Measurements from ENCODE around the gene GRAPL.
"Not testable (repeated sequence)": the region's sequence is repeated elsewhere in the genome, so short reads cannot be mapped to it uniquely, and the experiment has no call there.

Gene GRAPL

GRCh38 chr17:19162384-19163216 lies 35.2 kb downstream of the GRAPL start:
- not testable (repeated sequence) for H2AFZ ChIP-seq (ENCODE audit: low read depth, low read length); DNase-seq; H3K4me3 ChIP-seq (ENCODE audit: insufficient read depth in 1 of 2, low read depth in 1 of 2, low read length in 2 of 2); H2BK5ac ChIP-seq (ENCODE audit: low read depth, low read length, poor library complexity, severe bottlenecking); H3K23ac ChIP-seq (ENCODE audit: low read length in 2 of 2); H2BK120ac ChIP-seq (ENCODE audit: low read depth, low read length); H3K4ac ChIP-seq (ENCODE audit: low read depth in 1 of 2, low read length in 2 of 2); H3K18ac ChIP-seq (ENCODE audit: low read depth in 1 of 2, low read length in 2 of 2); H3K14ac ChIP-seq (ENCODE audit: low read length in 2 of 2); H3K4me1 ChIP-seq (ENCODE audit: control insufficient read depth, insufficient read depth, low read depth, low read length); H3K36me3 ChIP-seq (ENCODE audit: control insufficient read depth in 1 of 2, insufficient read depth in 2 of 2, low read depth in 1 of 2, low read length in 2 of 2); H3K4me2 ChIP-seq (ENCODE audit: low read length, poor library complexity, severe bottlenecking); H2BK12ac ChIP-seq (ENCODE audit: low read length in 2 of 2); H2AK5ac ChIP-seq (ENCODE audit: low read length, severe bottlenecking); H4K8ac ChIP-seq (ENCODE audit: low read length); H3K27me3 ChIP-seq (ENCODE audit: control insufficient read depth in 1 of 2, insufficient read depth in 1 of 2, low read length in 2 of 2); H4K91ac ChIP-seq (ENCODE audit: low read length); H2BK15ac ChIP-seq (ENCODE audit: low read depth, poor library complexity, severe bottlenecking); H3K27ac ChIP-seq (ENCODE audit: low read length, poor library complexity, severe bottlenecking); H3K9ac ChIP-seq (ENCODE audit: low read length); H3K79me1 ChIP-seq (replicated peaks; ENCODE audit: low read length, poor library complexity, severe bottlenecking); H3K9me3 ChIP-seq (ENCODE audit: control insufficient read depth, low read length)
- WGBS: no CpG with 5 or more reads among the region's 71 CpGs

GRCh38 chr17:19174422-19174821 lies 47.0 kb downstream of the GRAPL start:
- H2BK15ac ChIP-seq (ENCODE audit: low read depth, poor library complexity, severe bottlenecking); DNase-seq; H3K23ac ChIP-seq (ENCODE audit: low read length in 2 of 2); H4K8ac ChIP-seq (ENCODE audit: low read length); H3K4ac ChIP-seq (ENCODE audit: low read depth in 1 of 2, low read length in 2 of 2); H3K36me3 ChIP-seq (ENCODE audit: control insufficient read depth in 1 of 2, insufficient read depth in 2 of 2, low read depth in 1 of 2, low read length in 2 of 2); H3K27ac ChIP-seq (ENCODE audit: low read length, poor library complexity, severe bottlenecking); H2AFZ ChIP-seq (ENCODE audit: low read depth, low read length); H2BK5ac ChIP-seq (ENCODE audit: low read depth, low read length, poor library complexity, severe bottlenecking); H3K79me1 ChIP-seq (replicated peaks; ENCODE audit: low read length, poor library complexity, severe bottlenecking); H3K4me1 ChIP-seq (ENCODE audit: control insufficient read depth, insufficient read depth, low read depth, low read length); H2AK5ac ChIP-seq (ENCODE audit: low read length, severe bottlenecking); H3K9me3 ChIP-seq (ENCODE audit: control insufficient read depth, low read length); H3K4me2 ChIP-seq (ENCODE audit: low read length, poor library complexity, severe bottlenecking); H2BK12ac ChIP-seq (ENCODE audit: low read length in 2 of 2); H3K4me3 ChIP-seq (ENCODE audit: insufficient read depth in 1 of 2, low read depth in 1 of 2, low read length in 2 of 2); H4K91ac ChIP-seq (ENCODE audit: low read length); H3K27me3 ChIP-seq (ENCODE audit: control insufficient read depth in 1 of 2, insufficient read depth in 1 of 2, low read length in 2 of 2); H3K18ac ChIP-seq (ENCODE audit: low read depth in 1 of 2, low read length in 2 of 2); H3K9ac ChIP-seq (ENCODE audit: low read length); H2BK120ac ChIP-seq (ENCODE audit: low read depth, low read length); H3K14ac ChIP-seq (ENCODE audit: low read length in 2 of 2): not testable (repeated sequence)
- no CpG with 5 or more reads among the region's 3 CpGs for WGBS

GRCh38 chr17:19175410-19175809 lies 48.0 kb downstream of the GRAPL start:
- H3K4me2 ChIP-seq (ENCODE audit: low read length, poor library complexity, severe bottlenecking); H3K18ac ChIP-seq (ENCODE audit: low read depth in 1 of 2, low read length in 2 of 2); H2BK15ac ChIP-seq (ENCODE audit: low read depth, poor library complexity, severe bottlenecking); H3K4me1 ChIP-seq (ENCODE audit: control insufficient read depth, insufficient read depth, low read depth, low read length); H3K36me3 ChIP-seq (ENCODE audit: control insufficient read depth in 1 of 2, insufficient read depth in 2 of 2, low read depth in 1 of 2, low read length in 2 of 2); H2BK5ac ChIP-seq (ENCODE audit: low read depth, low read length, poor library complexity, severe bottlenecking); H3K79me1 ChIP-seq (replicated peaks; ENCODE audit: low read length, poor library complexity, severe bottlenecking); DNase-seq; H2AK5ac ChIP-seq (ENCODE audit: low read length, severe bottlenecking); H2BK12ac ChIP-seq (ENCODE audit: low read length in 2 of 2); H3K27me3 ChIP-seq (ENCODE audit: control insufficient read depth in 1 of 2, insufficient read depth in 1 of 2, low read length in 2 of 2); H2BK120ac ChIP-seq (ENCODE audit: low read depth, low read length); H4K91ac ChIP-seq (ENCODE audit: low read length); H3K4me3 ChIP-seq (ENCODE audit: insufficient read depth in 1 of 2, low read depth in 1 of 2, low read length in 2 of 2); H3K14ac ChIP-seq (ENCODE audit: low read length in 2 of 2); H4K8ac ChIP-seq (ENCODE audit: low read length); H3K9me3 ChIP-seq (ENCODE audit: control insufficient read depth, low read length); H3K9ac ChIP-seq (ENCODE audit: low read length); H3K23ac ChIP-seq (ENCODE audit: low read length in 2 of 2); H3K27ac ChIP-seq (ENCODE audit: low read length, poor library complexity, severe bottlenecking); H2AFZ ChIP-seq (ENCODE audit: low read depth, low read length); H3K4ac ChIP-seq (ENCODE audit: low read depth in 1 of 2, low read length in 2 of 2): not testable (repeated sequence)
- no CpG with 5 or more reads among the region's 20 CpGs for WGBS

GRCh38 chr17:19181040-19181875 lies 53.9 kb downstream of the GRAPL start:
- H3K4me2 ChIP-seq (ENCODE audit: low read length, poor library complexity, severe bottlenecking); H3K18ac ChIP-seq (ENCODE audit: low read depth in 1 of 2, low read length in 2 of 2); H3K4ac ChIP-seq (ENCODE audit: low read depth in 1 of 2, low read length in 2 of 2); H3K23ac ChIP-seq (ENCODE audit: low read length in 2 of 2); H2AK5ac ChIP-seq (ENCODE audit: low read length, severe bottlenecking); H2BK15ac ChIP-seq (ENCODE audit: low read depth, poor library complexity, severe bottlenecking); H2AFZ ChIP-seq (ENCODE audit: low read depth, low read length); H3K14ac ChIP-seq (ENCODE audit: low read length in 2 of 2); H2BK5ac ChIP-seq (ENCODE audit: low read depth, low read length, poor library complexity, severe bottlenecking); H3K27me3 ChIP-seq (ENCODE audit: control insufficient read depth in 1 of 2, insufficient read depth in 1 of 2, low read length in 2 of 2); H2BK12ac ChIP-seq (ENCODE audit: low read length in 2 of 2); H3K4me1 ChIP-seq (ENCODE audit: control insufficient read depth, insufficient read depth, low read depth, low read length); H4K91ac ChIP-seq (ENCODE audit: low read length); H3K36me3 ChIP-seq (ENCODE audit: control insufficient read depth in 1 of 2, insufficient read depth in 2 of 2, low read depth in 1 of 2, low read length in 2 of 2); H3K9ac ChIP-seq (ENCODE audit: low read length); H3K9me3 ChIP-seq (ENCODE audit: control insufficient read depth, low read length); H3K27ac ChIP-seq (ENCODE audit: low read length, poor library complexity, severe bottlenecking); H4K8ac ChIP-seq (ENCODE audit: low read length); H2BK120ac ChIP-seq (ENCODE audit: low read depth, low read length); H3K79me1 ChIP-seq (replicated peaks; ENCODE audit: low read length, poor library complexity, severe bottlenecking); DNase-seq; H3K4me3 ChIP-seq (ENCODE audit: insufficient read depth in 1 of 2, low read depth in 1 of 2, low read length in 2 of 2): not testable (repeated sequence)
- no CpG with 5 or more reads among the region's 33 CpGs for WGBS

Data from mesenchymal stem cell (in vitro differentiated cells and primary cell).